Mucosa of descending colon (tissue), 3 donors: ENCODE measurements around the gene CDK18. TPM values are rescaled to one million over a fixed set of nuclear protein-coding genes. Genes with fewer than 3 reads are reported as not detected.

Experiments used
- ATAC-seq: fragments of 200-7000 bp; cut with Tn5 transposase; one replicate; pipeline ENCODE4 v1.9.1; 2020; ENCODE audit warnings: mild to moderate bottlenecking, moderate library complexity
- DNase-seq, 3 donors: peaks; one replicate each; pipeline ENCODE4 v3.0.0-alpha.2; 2020
- H3K36me3 ChIP-seq: fragments of 200-600 bp; one replicate; pipeline ENCODE4 v1.8.0; 2021; ENCODE audit warnings: low read depth, mild to moderate bottlenecking
- H3K4me1 ChIP-seq: fragments of 200-600 bp; one replicate; pipeline ENCODE4 v1.8.0; 2021; ENCODE audit warnings: low read depth, mild to moderate bottlenecking
- H3K4me3 ChIP-seq: fragments of 200-600 bp; one replicate; pipeline ENCODE4 v1.8.0; 2021; ENCODE audit warnings: mild to moderate bottlenecking
- H3K9me3 ChIP-seq: fragments of 200-600 bp; one replicate; pipeline ENCODE4 v1.8.0; 2021; ENCODE audit warnings: mild to moderate bottlenecking
- CTCF ChIP-seq: fragments of 200-600 bp; IDR thresholded peaks from one replicate; pipeline ENCODE4 v1.8.0; 2022; ENCODE audit warnings: antibody characterized with exemption, mild to moderate bottlenecking
- intact Hi-C, 2 donors: fragments of 100-400 bp; cut with DNase I in 1 of 2; cut with micrococcal nuclease in 1 of 2; formaldehyde crosslinking; loops; one replicate each; pipeline versions ENCODE4 v1.11.0 to v1.11.1; 2022; cut with DNase I, micrococcal nuclease
- total RNA-seq, 3 donors: library from RNA; stranded (reverse); fragmentation: NEBNext Ultra II Directional in 2 of 3; extraction: Animal tissue kit (Norgen Biotek cat#: 25700) in 2 of 3; gene quantifications; one replicate each; pipeline versions ENCODE4 v1.2.1 to v1.2.4, GENCODE V29; 2021 to 2023
- donor health status: DM: no; HTN: no; CAD: no; lungs with moderate emphysema.
- donor health status: DM: no; HTN: no; CAD: no.
- donor health status: DM: no; HTN: yes; CAD: no.

Gene CDK18
- total RNA-seq, 3 donors from 2014 or later = 32.1 to 41.2 (median 37.0) TPM

GRCh38 chr1:205580140-205580922, 75.9 kb downstream of the CDK18 start:
- no peaks in the 10 kb centered on the region for H3K36me3 ChIP-seq
- intact Hi-C loops = no loop called here
- TF ChIP-seq CTCF = no peak
- ATAC-seq = no peak
- H3K4me3 ChIP-seq = no peak overlapping the region
- peaks cover 21% of the 10 kb centered on the region for H3K4me1 ChIP-seq
- peak in 2 of 3 donors; percentile 4 to 36 for DNase-seq
- no peaks in the 10 kb centered on the region for H3K9me3 ChIP-seq

- DNase-seq (no peak), ATAC-seq (no peak)
- no peaks in the 10 kb centered on the region for H3K36me3 ChIP-seq
- no peaks in the 10 kb centered on the region for H3K9me3 ChIP-seq
- TF ChIP-seq CTCF = no peak
- no peak overlapping the region for H3K4me3 ChIP-seq
- peaks cover 21% of the 10 kb centered on the region for H3K4me1 ChIP-seq
- intact Hi-C loops = no loop called here
These were observed 76.4 kb downstream of the CDK18 start for GRCh38 chr1:205580923-205581180.

GRCh38 chr1:205581321-205581980, 77.0 kb downstream of the CDK18 start:
- peak in 1 of 3 donors; percentile 12 for DNase-seq
- H3K4me3 ChIP-seq = no peak overlapping the region
- H3K4me1 ChIP-seq = peaks cover 25% of the 10 kb centered on the region
- intact Hi-C loops = no loop called here
- no peaks in the 10 kb centered on the region for H3K9me3 ChIP-seq
- TF ChIP-seq CTCF = no peak
- H3K36me3 ChIP-seq = no peaks in the 10 kb centered on the region
- no peak for ATAC-seq

GRCh38 chr1:205582046-205582445, 77.6 kb downstream of the CDK18 start:
- intact Hi-C loops = no loop called here
- no peak for ATAC-seq
- H3K9me3 ChIP-seq = no peaks in the 10 kb centered on the region

More at GRCh38 chr1:205582046-205582445, 77.6 kb downstream of the CDK18 start:
- Histone ChIP-seq H3K4me1 (peaks cover 25% of the 10 kb centered on the region), H3K4me3 (no peak overlapping the region), H3K36me3 (no peaks in the 10 kb centered on the region)
- no peak for TF ChIP-seq CTCF
- DNase-seq = peak in 1 of 3 donors; percentile 59

Other genes with a start within 250 kb of the CDK18 start
- gene NUAK2, start 182.9 kb upstream of the CDK18 start, total RNA-seq = 10 to 100 TPM; 16.5 to 50.8 (median 29.5) TPM
- gene KLHDC8A, start 147.7 kb upstream of the CDK18 start, total RNA-seq = 1 to 10 TPM in 1 of 3 donors, under 1 TPM in 2; 0.17 to 1.8 (median 0.78) TPM
- gene LEMD1, start 82.6 kb upstream of the CDK18 start, total RNA-seq = not detected
- under 1 TPM; 0.14 to 0.46 (median 0.19) TPM for gene BLACAT1, start 48.6 kb upstream of the CDK18 start, total RNA-seq
- 10 to 100 TPM; 43.1 to 60.6 (median 47.6) TPM for gene ELK4, start 127.3 kb downstream of the CDK18 start, total RNA-seq
- gene SLC45A3, start 175.8 kb downstream of the CDK18 start, total RNA-seq = 10 to 100 TPM; 13.7 to 19.0 (median 18.8) TPM
- 100 to 1,000 TPM in 2 of 3 donors, 10 to 100 TPM in 1; 52.7 to 140 (median 103) TPM for gene NUCKS1, start 245.5 kb downstream of the CDK18 start, total RNA-seq